GM12878 (cell line): ENCODE results near the gene AFG1L. TPM values are rescaled to one million over a fixed set of nuclear protein-coding genes. Genes with fewer than 3 reads are reported as not detected.

Experiments used
- ATAC-seq: fragments of 200-7000 bp; cut with Tn5 transposase; 3 replicates; pipeline ENCODE4 v1.9.1; 2020; ENCODE audit warnings: mild to moderate bottlenecking, moderate library complexity
- BruUV-seq: library from RNA; stranded (reverse); fragments of 400-500 nt; replicated peaks from 2 replicates; lab custom pipeline; 2021; lab: Mats Ljungman, UMichigan
- CTCF ChIA-PET: fragments of 300-600 bp; sonication (Branson Sonifier 250); formaldehyde crosslinking; extraction: SDS; loops from one replicate; lab custom pipeline; 2021; ENCODE audit warnings: inconsistent platforms; lab: Yijun Ruan, JAX
- POLR2A ChIA-PET: fragments of 350-600 bp; formaldehyde crosslinking; extraction: SDS; loops from one replicate; lab custom pipeline; 2021; ENCODE audit warnings: inconsistent platforms; lab: Charles Lee
- RAD21 ChIA-PET: fragments of 300-600 bp; sonication (Branson Sonifier 250); formaldehyde crosslinking; loops from one replicate; lab custom pipeline; 2023; ENCODE audit warnings: antibody characterized with exemption; ENCODE audit not compliant: unreplicated experiment; lab: Charles Lee
- SMC1A ChIA-PET: fragments of 300-600 bp; sonication (Branson Sonifier 250); formaldehyde crosslinking; loops from one replicate; lab custom pipeline; 2023; ENCODE audit not compliant: unreplicated experiment, uncharacterized antibody; lab: Charles Lee
- DNase-seq: peaks from one replicate; pipeline ENCODE4 v3.0.0-alpha.2; 2011; ENCODE audit warnings: low read depth, low spot score
- FAIRE-seq: peaks from 3 replicates; lab custom pipeline; 2011; peaks lifted over from hg19 to GRCh38; lab: Jason Lieb, UNC
- H2AFZ ChIP-seq: 2 replicates; pipeline ENCODE4 v1.6.0; 2011; ENCODE audit warnings: low read depth, low read length, control low read depth; ENCODE audit not compliant: control insufficient read depth
- H3K27ac ChIP-seq: 2 replicates; pipeline ENCODE4 v1.5.1; 2011; ENCODE audit warnings: control low read depth; ENCODE audit not compliant: control insufficient read depth, insufficient read depth
- H3K27me3 ChIP-seq, 2 experiments: replicated peaks in 1 of 2; 2 replicates each; pipeline versions ENCODE4 v1.6.0 to v1.6.1; 2011; ENCODE audit warnings: low read length in 1 of 2; ENCODE audit not compliant: control insufficient read depth in 2 of 2, insufficient read depth in 2 of 2
- H3K36me3 ChIP-seq, 2 experiments: 2 replicates each; pipeline ENCODE4 v1.5.1; 2011; ENCODE audit warnings: low read length in 1 of 2; ENCODE audit not compliant: control insufficient read depth in 2 of 2, insufficient read depth in 2 of 2
- H3K4me1 ChIP-seq: 2 replicates; pipeline ENCODE4 v1.6.1; 2011; ENCODE audit warnings: mild to moderate bottlenecking, low read length, moderate library complexity, mixed read lengths; ENCODE audit not compliant: control insufficient read depth, insufficient read depth
- H3K4me2 ChIP-seq: 2 replicates; pipeline ENCODE4 v1.6.0; 2011; ENCODE audit warnings: control low read depth; ENCODE audit not compliant: control insufficient read depth, insufficient read depth
- H3K4me3 ChIP-seq: fragments of 200-600 bp; sonication (generic); 2 replicates; pipeline ENCODE4 v1.5.1; 2016
- H3K79me2 ChIP-seq: 2 replicates; pipeline ENCODE4 v1.6.0; 2011; ENCODE audit warnings: low read length; ENCODE audit not compliant: control insufficient read depth, insufficient read depth
- H3K9ac ChIP-seq: 2 replicates; pipeline ENCODE4 v1.8.0; 2011; ENCODE audit warnings: low read length, control low read depth, mixed read lengths; ENCODE audit not compliant: control insufficient read depth, insufficient read depth
- H3K9me3 ChIP-seq: replicated peaks from 3 replicates; pipeline ENCODE4 v1.5.1; 2011; ENCODE audit warnings: mild to moderate bottlenecking, low read length; ENCODE audit not compliant: control insufficient read depth, insufficient read depth
- H4K20me1 ChIP-seq: 2 replicates; pipeline ENCODE4 v1.6.0; 2011; ENCODE audit not compliant: control insufficient read depth, insufficient read depth
- E4F1 ChIP-seq: fragments of 450-650 bp; IDR thresholded peaks from 2 replicates; pipeline ENCODE4 v1.6.1; 2018; ENCODE audit warnings: borderline replicate concordance, mild to moderate bottlenecking; ENCODE audit not compliant: partially characterized antibody
- FOXK2 ChIP-seq: fragments of 450-650 bp; IDR thresholded peaks from 2 replicates; pipeline ENCODE4 v1.6.1; 2017; ENCODE audit warnings: mild to moderate bottlenecking, moderate library complexity
- FOXM1 ChIP-seq: IDR thresholded peaks from 2 replicates; pipeline ENCODE4 v1.6.1; 2012; ENCODE audit warnings: low read depth, mild to moderate bottlenecking, inconsistent platforms, low read length, moderate library complexity
- IKZF1 ChIP-seq: fragments of 450-650 bp; conservative IDR thresholded peaks from 2 replicates; pipeline ENCODE4 v1.6.1; 2017; ENCODE audit warnings: antibody characterized with exemption, mild to moderate bottlenecking
- IKZF2 ChIP-seq, 2 experiments: fragments of 450-650 bp; IDR thresholded peaks; 2 replicates each; pipeline ENCODE4 v1.6.1; 2017; ENCODE audit warnings: mild to moderate bottlenecking in 2 of 2, moderate library complexity in 2 of 2
- KLF5 ChIP-seq: fragments of 450-650 bp; IDR thresholded peaks from 2 replicates; pipeline ENCODE4 v1.6.1; 2014; ENCODE audit warnings: mild to moderate bottlenecking; ENCODE audit not compliant: partially characterized antibody
- LARP7 ChIP-seq: fragments of 450-650 bp; IDR thresholded peaks from 2 replicates; pipeline ENCODE4 v1.6.1; 2017; ENCODE audit warnings: mild to moderate bottlenecking
- MXI1 ChIP-seq: fragments of 150-350 bp; IDR thresholded peaks from 2 replicates; pipeline ENCODE4 v1.6.1; 2011; ENCODE audit warnings: low read depth, mild to moderate bottlenecking, inconsistent platforms, low read length, improper control_type of control experiment
- TCF7 ChIP-seq: IDR thresholded peaks from 2 replicates; pipeline ENCODE4 v1.6.1; 2014; ENCODE audit warnings: antibody characterized with exemption, borderline replicate concordance
- ZBED1 ChIP-seq: IDR thresholded peaks from 2 replicates; pipeline ENCODE4 v1.6.1; 2016; ENCODE audit warnings: borderline replicate concordance
- ZBTB4 ChIP-seq: fragments of 450-650 bp; formaldehyde crosslinking; IDR thresholded peaks from 2 replicates; pipeline ENCODE4 v1.4.0; 2022; ENCODE audit warnings: mild to moderate bottlenecking, moderate library complexity
- ZNF24 ChIP-seq: fragments of 450-650 bp; IDR thresholded peaks from 2 replicates; pipeline ENCODE4 v1.6.1; 2017; ENCODE audit warnings: antibody characterized with exemption, mild to moderate bottlenecking
- ZNF592 ChIP-seq: fragments of 450-650 bp; IDR thresholded peaks from 2 replicates; pipeline ENCODE4 v1.6.1; 2017; ENCODE audit warnings: mild to moderate bottlenecking, moderate library complexity
- WGBS: methylation state at CpG from one replicate; pipeline ENCODE4 v1.1.6; 2016; ENCODE audit warnings: low lambda C conversion rate; ENCODE audit not compliant: insufficient replicate concordance, insufficient coverage; ENCODE audit errors: missing lambda C conversion rate; 5-methylcytosine and 5-hydroxymethylcytosine counted together
- in situ Hi-C: fragments of 300-500 bp; cut with MboI; formaldehyde crosslinking; loops from 9 replicates; pipeline ENCODE4 v1.14.3; 2018; ENCODE audit warnings: mixed read lengths
- intact Hi-C: fragments of 100-400 bp; cut with micrococcal nuclease; formaldehyde crosslinking; loops from one replicate; pipeline ENCODE4 v1.14.2; 2022; ENCODE audit not compliant: unreplicated experiment
- polyA plus RNA-seq, 11 experiments: library from polyadenylated mRNA; depleted of rRNA in 4 of 11; unstranded in 6 of 11; stranded (reverse) in 5 of 11; fragments of >200 nt; fragmentation: Nextera tagmentation in 4 of 11; fragmentation: Illumina TruSeq in 1 of 11; extraction: Ambion mirVana in 4 of 11; extraction: Trizol in 1 of 11; gene quantifications; 1 replicate in 1 of 11; 2 replicates in 10 of 11; pipeline versions ENCODE4 v1.2.1 to v1.2.3, GENCODE V29; 2011 to 2016; ENCODE audit warnings: inconsistent platforms in 2 of 11, missing spikeins in 2 of 11, low read depth in 1 of 11
- total RNA-seq, 4 experiments: library from RNA; depleted of rRNA in 3 of 4; stranded (reverse); fragments of >200 nt in 3 of 4; fragmentation: Illumina TruSeq in 1 of 4; extraction: Trizol in 1 of 4; gene quantifications; 2 replicates each; pipeline versions ENCODE4 v1.2.1 to v1.2.3, GENCODE V29; 2013 to 2021

The AFG1L gene
- total and polyA plus RNA-seq, 10 of the 15 experiments (the other 5 are each of a cell fraction or from before 2014, with no cell fraction given) = 2.3 to 9.0 (median 4.3) TPM

- intact Hi-C loops = no loop called here
- no peak for DNase-seq
- in situ Hi-C loops = no loop called here
- no peaks in the 10 kb centered on the region for H3K36me3 ChIP-seq
- WGBS = 36% methylated on average over 11 of the region's 11 CpGs
- BruUV-seq = no TSS peak
- H3K4me1 ChIP-seq = no peaks in the 10 kb centered on the region
- H4K20me1 ChIP-seq = no peaks in the 10 kb centered on the region
- H3K4me2 ChIP-seq = no peak overlapping the region
- no peak overlapping the region for H2AFZ ChIP-seq
- no peak for TF ChIP-seq IKZF2 (IDR thresholded peaks at IDR 0.05)
- TF ChIP-seq ZNF24 = no peak
- TF ChIP-seq E4F1 = no peak
- no peak for TF ChIP-seq ZBTB4 (CRISPR knock-in tag)
- TF ChIP-seq MXI1 = no peak
- TF ChIP-seq TCF7 = no peak
- TF ChIP-seq ZBED1 = no peak
- TF ChIP-seq FOXM1 = no peak
- no peak for TF ChIP-seq LARP7
- no peak for TF ChIP-seq FOXK2
- TF ChIP-seq ZNF592 = no peak
- TF ChIP-seq KLF5 = no peak
- no peak for TF ChIP-seq IKZF1
- TF ChIP-seq, all 136 proteins: peak for 0
- Histone ChIP-seq H3K9ac (no peak overlapping the region), H3K4me3 (no peak overlapping the region), H3K27me3 (no peaks in the 10 kb centered on the region; a peak in 1 of 4 replicates), H3K79me2 (no peaks in the 10 kb centered on the region), H3K9me3 (no peaks in the 10 kb centered on the region), H3K27ac (no peak overlapping the region)
- ATAC-seq (no peak), FAIRE-seq (no peak)
- ChIA-PET RAD21 (no interaction called here), SMC1A (interaction anchor here (0.6 to 1.7 kb wide), 3 partner anchors 15 to 558 kb away, joined by 3 to 4 read pairs (median 4); no protein-coding TSS in a partner anchor), CTCF (interaction anchor here (0.6 to 1.8 kb wide), 3 partner anchors 8 to 1866 kb away, joined by 3 to 4 read pairs (median 3); no protein-coding TSS in a partner anchor), POLR2A (no interaction called here)
Observed at GRCh38 chr6:108535114-108535742, 240.4 kb downstream of the AFG1L start.
